ENCODE results near the gene CPSF4L. TPM values are rescaled to one million over a fixed set of nuclear protein-coding genes. Genes with fewer than 3 reads are reported as not detected.

Gene CPSF4L
- total and polyA plus RNA-seq, 2 of the 13 experiments (the other 11 are each of a cell fraction or from before 2014, with no cell fraction given) = 0.73 to 1.6 TPM

- TF ChIP-seq KIAA2018 (CRISPR knock-in tag; IDR thresholded peaks at IDR 0.05; ENCODE audit: borderline replicate concordance) (no peak), SNAPC4 (CRISPR knock-in tag; IDR thresholded peaks at IDR 0.05) (0 out of 2 replicates have a peak, but pooled peaks have one; percentile 56), PRDM15 (CRISPR knock-in tag; IDR thresholded peaks at IDR 0.05) (peak; percentile 29; the same call in 1 of the 2 replicates), RBFOX2 (IDR thresholded peaks at IDR 0.05; ENCODE audit: low read depth, low read length) (peak; percentile 73), SRSF9 (IDR thresholded peaks at IDR 0.05; ENCODE audit: borderline replicate concordance, insufficient read depth, low read depth, low read length, poor library complexity, severe bottlenecking) (no peak), ZNF225 (CRISPR knock-in tag; IDR thresholded peaks at IDR 0.05) (peak; percentile 53; the same call in 1 of the 2 replicates), CHCHD3 (CRISPR knock-in tag; IDR thresholded peaks at IDR 0.05) (0 out of 2 replicates have a peak, but pooled peaks have one; percentile 41), ZNF274 (CRISPR knock-in tag; IDR thresholded peaks at IDR 0.05) (no peak), BHLHE40 (IDR thresholded peaks at IDR 0.05; ENCODE audit: low read length) (peak; percentile 61; the same call in 1 of the 2 replicates), ZSCAN21 (CRISPR knock-in tag; IDR thresholded peaks at IDR 0.05; ENCODE audit: borderline replicate concordance) (peak; percentile 76; the same call in 1 of the 2 replicates)
Measured at GRCh38 chr17:73261952-73262675, 434 bp upstream of the CPSF4L start (continued).

Measured in HepG2 (cell line).